Stimulated activated naive CD8-positive, alpha-beta T cell treated with anti-CD3 and anti-CD28 coated beads, Interleukin-15, amount 100 ng/mL, for 72 hours (primary cell): Measurements from ENCODE around the gene SMYD1.

ENCODE experiments used
- ATAC-seq: fragments of 150-1000 bp; cut with Tn5 transposase; 2 replicates; pipeline ENCODE4 v1.10.0; 2021; ENCODE audit warnings: mild to moderate bottlenecking, moderate library complexity
- DNase-seq, 2 donors: peaks; one replicate each; pipeline ENCODE4 v3.0.0; 2021 to 2022
- H3K27ac Mint-ChIP-seq, 2 donors: one replicate each; pipeline ENCODE4 v1.8.0; 2022; ENCODE audit warnings: mild to moderate bottlenecking in 2 of 2, mixed read lengths in 2 of 2, moderate library complexity in 2 of 2
- H3K27me3 Mint-ChIP-seq: one replicate; pipeline ENCODE4 v1.8.0; 2022; ENCODE audit warnings: mixed read lengths
- H3K4me1 Mint-ChIP-seq: one replicate; pipeline ENCODE4 v1.8.0; 2022; ENCODE audit warnings: mild to moderate bottlenecking, mixed read lengths
- H3K4me3 Mint-ChIP-seq, 2 donors: one replicate each; pipeline ENCODE4 v1.8.0; 2022; ENCODE audit warnings: mild to moderate bottlenecking in 2 of 2, mixed read lengths in 2 of 2, moderate library complexity in 1 of 2
- H3K9me3 Mint-ChIP-seq, 2 donors: one replicate each; pipeline ENCODE4 v1.8.0; 2022; ENCODE audit warnings: mixed read lengths in 2 of 2

Gene SMYD1

GRCh38 chr2:88121678-88122077 is 54.1 kb downstream of the SMYD1 start:
- Mint-ChIP-seq H3K4me3 (no peak overlapping the region), H3K27me3 (peaks cover 14% of the 10 kb centered on the region), H3K4me1 (no peaks in the 10 kb centered on the region), H3K9me3 (no peaks in the 10 kb centered on the region), H3K27ac (no peak overlapping the region)
- DNase-seq (no peak), ATAC-seq (no peak)

DNA sequence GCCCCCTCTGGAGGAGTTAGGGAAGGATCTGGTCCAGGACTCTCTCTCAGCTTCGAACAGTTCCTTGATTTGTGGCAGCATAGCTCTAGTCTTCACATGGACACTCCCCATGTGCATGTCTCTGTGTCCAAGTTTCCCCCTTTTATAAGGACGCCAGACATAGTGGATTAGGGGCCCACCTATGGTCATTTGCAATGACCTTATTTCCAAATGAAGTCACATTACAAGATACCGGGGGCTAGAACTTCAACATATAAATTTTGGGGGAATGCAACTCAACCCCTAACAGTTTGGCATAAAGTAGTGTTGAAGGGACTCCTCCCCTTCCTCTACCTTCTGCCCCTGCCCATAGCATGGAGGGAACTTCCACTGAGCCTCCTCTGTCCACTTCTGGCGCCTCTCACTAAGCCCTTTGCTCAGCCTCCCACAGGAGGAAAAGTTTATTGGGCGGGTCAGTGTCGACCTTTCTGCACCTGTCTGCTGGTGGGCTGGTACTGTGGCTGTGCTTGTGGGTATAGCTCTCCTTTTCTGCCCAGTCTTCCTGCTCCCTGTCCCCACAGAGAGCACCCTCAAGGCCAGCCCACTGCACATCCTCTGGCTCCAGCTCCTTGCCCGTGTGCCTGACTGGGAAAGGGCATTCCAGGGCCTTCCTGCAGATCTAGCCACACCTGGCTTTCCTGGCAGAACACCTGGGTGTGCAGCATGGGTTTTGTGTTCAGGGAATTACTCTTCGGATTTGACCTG is 54.7 kb downstream of the SMYD1 start:
- no peak overlapping the region for H3K4me3 Mint-ChIP-seq
- DNase-seq, result no peak

DNA sequence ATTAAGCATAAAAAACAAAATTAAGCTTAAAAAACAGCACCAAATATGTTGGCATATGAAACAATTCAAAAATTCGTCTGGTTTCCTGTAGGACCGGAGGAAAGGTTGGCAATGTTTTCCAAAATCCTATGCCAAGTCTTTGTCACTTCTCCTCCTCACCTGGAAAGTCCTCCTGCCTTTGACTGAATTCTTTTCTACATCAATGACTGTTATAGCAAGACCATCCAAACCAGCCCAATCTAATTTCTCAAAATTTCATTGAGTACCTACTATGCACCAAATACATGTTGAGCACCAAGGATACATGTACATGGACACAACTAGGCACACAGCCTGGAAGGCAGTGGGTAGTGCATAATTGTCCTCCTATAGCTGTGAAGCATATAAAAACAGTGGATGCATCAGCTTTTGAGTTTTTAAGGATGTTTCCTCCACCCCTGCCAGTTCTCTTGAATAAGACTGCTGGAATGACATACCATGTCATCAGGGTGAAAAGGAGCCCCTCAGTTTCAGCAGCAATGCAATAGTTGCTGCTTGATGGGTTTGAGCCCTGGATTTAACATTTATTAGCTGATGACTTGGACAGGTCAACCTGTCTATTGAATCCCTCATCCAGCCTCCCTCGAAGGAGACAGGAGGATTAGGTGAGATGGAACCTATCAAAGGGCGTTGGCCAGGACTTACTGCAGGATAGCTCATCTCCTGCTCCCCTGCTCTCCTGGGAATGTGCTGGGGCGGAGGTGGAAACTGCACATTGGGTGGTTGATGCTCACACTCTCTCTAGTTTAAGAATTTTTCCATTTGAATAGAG is 55.7 kb downstream of the SMYD1 start:
- peaks cover 17% of the 10 kb centered on the region for H3K27me3 Mint-ChIP-seq
- DNase-seq (no peak), ATAC-seq (no peak)
- no peak overlapping the region for H3K4me3 Mint-ChIP-seq
- H3K4me1 Mint-ChIP-seq, result no peaks in the 10 kb centered on the region
- H3K9me3 Mint-ChIP-seq, result no peaks in the 10 kb centered on the region
- no peak overlapping the region for H3K27ac Mint-ChIP-seq

More for the DNA sequence above, 54.7 kb downstream of the SMYD1 start:
- Mint-ChIP-seq H3K9me3 (no peaks in the 10 kb centered on the region), H3K27me3 (peaks cover 17% of the 10 kb centered on the region), H3K4me1 (no peaks in the 10 kb centered on the region), H3K27ac (no peak overlapping the region)
- no peak for ATAC-seq

- no peak overlapping the region for H3K4me3 Mint-ChIP-seq
- H3K27ac Mint-ChIP-seq, result no peak overlapping the region
- DNase-seq (no peak), ATAC-seq (no peak)
- H3K9me3 Mint-ChIP-seq, result no peaks in the 10 kb centered on the region
- no peaks in the 10 kb centered on the region for H3K4me1 Mint-ChIP-seq
- H3K27me3 Mint-ChIP-seq, result peaks cover 17% of the 10 kb centered on the region
Measured at GRCh38 chr2:88123975-88124917, 56.6 kb downstream of the SMYD1 start.

DNA sequence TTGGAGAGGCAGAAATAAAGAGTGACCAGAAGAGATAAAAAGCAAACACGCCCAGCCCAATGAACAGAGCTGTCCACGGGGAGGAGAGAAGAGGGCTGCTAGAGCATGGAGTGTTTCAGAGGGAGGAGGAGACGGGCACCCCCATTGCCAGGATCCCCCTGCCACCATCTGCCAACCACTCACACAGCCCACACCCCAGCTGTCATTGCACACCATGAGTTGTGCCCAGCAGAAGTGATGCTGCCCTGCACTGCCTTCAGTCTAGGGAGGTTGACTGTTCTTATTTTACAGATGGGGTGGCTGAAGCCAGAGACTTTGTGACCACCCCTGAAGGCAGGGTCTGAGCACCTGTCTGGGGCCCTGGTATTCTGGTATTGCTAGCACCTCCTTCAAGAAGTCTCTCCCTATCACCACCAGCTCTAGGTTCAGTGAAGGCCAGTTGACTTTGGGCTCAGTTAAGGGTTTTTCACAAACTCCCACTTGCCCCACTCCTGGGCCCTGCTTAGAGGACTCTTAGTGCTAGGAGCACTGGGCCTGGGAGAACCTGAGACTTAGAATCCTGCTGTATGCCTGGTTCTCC is 57.8 kb downstream of the SMYD1 start:
- no peaks in the 10 kb centered on the region for H3K9me3 Mint-ChIP-seq
- ATAC-seq, result no peak

GRCh38 chr2:88125924-88126771 is 58.5 kb downstream of the SMYD1 start:
- Mint-ChIP-seq H3K9me3 (no peaks in the 10 kb centered on the region), H3K27ac (no peak overlapping the region), H3K4me1 (no peaks in the 10 kb centered on the region), H3K4me3 (no peak overlapping the region), H3K27me3 (peaks cover 17% of the 10 kb centered on the region)
- DNase-seq (no peak), ATAC-seq (no peak)

More for the DNA sequence above, 57.8 kb downstream of the SMYD1 start:
- Mint-ChIP-seq H3K27me3 (peaks cover 17% of the 10 kb centered on the region), H3K27ac (no peak overlapping the region), H3K4me3 (no peak overlapping the region), H3K4me1 (no peaks in the 10 kb centered on the region)
- no peak for DNase-seq

- peaks cover 17% of the 10 kb centered on the region for H3K27me3 Mint-ChIP-seq
- DNase-seq (no peak), ATAC-seq (no peak)
- H3K4me3 Mint-ChIP-seq, result no peak overlapping the region
- H3K27ac Mint-ChIP-seq, result no peak overlapping the region
- H3K4me1 Mint-ChIP-seq, result no peaks in the 10 kb centered on the region
- H3K9me3 Mint-ChIP-seq, result no peaks in the 10 kb centered on the region
Measured at GRCh38 chr2:88126772-88127637, 59.4 kb downstream of the SMYD1 start.

GRCh38 chr2:88127638-88127887 is 59.9 kb downstream of the SMYD1 start:
- no peak for ATAC-seq
- H3K27me3 Mint-ChIP-seq, result peaks cover 17% of the 10 kb centered on the region
- H3K9me3 Mint-ChIP-seq, result no peaks in the 10 kb centered on the region
- DNase-seq, result no peak
- no peak overlapping the region for H3K27ac Mint-ChIP-seq
- H3K4me1 Mint-ChIP-seq, result no peaks in the 10 kb centered on the region
- no peak overlapping the region for H3K4me3 Mint-ChIP-seq

- Mint-ChIP-seq H3K27ac (no peak within 1 kb of the TSS), H3K9me3 (no peaks in the 10 kb centered on the region), H3K4me3 (no peak within 1 kb of the TSS), H3K27me3 (peaks cover 17% of the 10 kb centered on the region), H3K4me1 (no peaks in the 10 kb centered on the region)
- no peak for ATAC-seq
- DNase-seq, result no peak
Measured at GRCh38 chr2:88127888-88128653, 60.4 kb downstream of the SMYD1 start, which contains the start of gene FABP1. TSS of gene FABP1 (minus strand) at chr2:88128062. CDS start at chr2:88128017, 45 bp downstream.

- Mint-ChIP-seq H3K9me3 (no peaks in the 10 kb centered on the region), H3K27me3 (peaks cover 14% of the 10 kb centered on the region), H3K27ac (no peak overlapping the region), H3K4me1 (no peaks in the 10 kb centered on the region), H3K4me3 (no peak overlapping the region)
- ATAC-seq, result no peak
- DNase-seq, result no peak
Measured at GRCh38 chr2:88128654-88129312, 61.2 kb downstream of the SMYD1 start.

- ATAC-seq (no peak), DNase-seq (no peak)
- peak overlapping the region in 1 of 2 donors; percentile 38 for H3K27ac Mint-ChIP-seq
- no peaks in the 10 kb centered on the region for H3K4me1 Mint-ChIP-seq
- H3K4me3 Mint-ChIP-seq, result no peak overlapping the region
- peaks cover 10% of the 10 kb centered on the region for H3K27me3 Mint-ChIP-seq
- no peaks in the 10 kb centered on the region for H3K9me3 Mint-ChIP-seq
Measured at GRCh38 chr2:88129313-88129959, 61.8 kb downstream of the SMYD1 start.

GRCh38 chr2:88131201-88131998 is 63.8 kb downstream of the SMYD1 start:
- no peak for DNase-seq
- no peak for ATAC-seq
- Mint-ChIP-seq H3K4me3 (no peak overlapping the region), H3K27ac (no peak overlapping the region), H3K27me3 (peaks cover 15% of the 10 kb centered on the region), H3K9me3 (no peaks in the 10 kb centered on the region), H3K4me1 (no peaks in the 10 kb centered on the region)
